H9 (cell line): Measurements from ENCODE around the gene AP3S1. TPM values are rescaled to one million over a fixed set of nuclear protein-coding genes. Genes with fewer than 3 reads are reported as not detected.

Experiments used
- DNase-seq: peaks from one replicate; pipeline ENCODE4 v3.0.0-alpha.2; 2017
- H2AFZ ChIP-seq: one replicate; pipeline ENCODE4 v1.6.1; 2013; ENCODE audit warnings: mild to moderate bottlenecking, low read length, control low read depth, moderate library complexity
- H2AK5ac ChIP-seq: 2 replicates; pipeline ENCODE4 v1.6.1; 2013; ENCODE audit warnings: low read length, control low read depth, mixed read lengths; ENCODE audit not compliant: insufficient read length
- H2BK120ac ChIP-seq: one replicate; pipeline ENCODE4 v1.6.1; 2013; ENCODE audit warnings: low read depth, mild to moderate bottlenecking, low read length, control low read depth, inconsistent platforms; ENCODE audit not compliant: poor library complexity, severe bottlenecking
- H2BK12ac ChIP-seq: 2 replicates; pipeline ENCODE4 v1.6.1; 2013; ENCODE audit warnings: low read length, control low read depth, mixed read lengths, low read depth; ENCODE audit not compliant: insufficient read length
- H2BK15ac ChIP-seq: 2 replicates; pipeline ENCODE4 v1.6.1; 2013; ENCODE audit warnings: low read depth, low read length, control low read depth
- H2BK20ac ChIP-seq: one replicate; pipeline ENCODE4 v1.6.1; 2013; ENCODE audit warnings: low read depth, mild to moderate bottlenecking, low read length, control low read depth, inconsistent platforms; ENCODE audit not compliant: poor library complexity, severe bottlenecking
- H2BK5ac ChIP-seq: 2 replicates; pipeline ENCODE4 v1.6.1; 2013; ENCODE audit warnings: low read length, control low read depth, mixed read lengths; ENCODE audit not compliant: insufficient read length
- H3K14ac ChIP-seq: 2 replicates; pipeline ENCODE4 v1.6.1; 2013; ENCODE audit warnings: low read length, control low read depth; ENCODE audit not compliant: insufficient read depth
- H3K18ac ChIP-seq: 2 replicates; pipeline ENCODE4 v1.6.1; 2013; ENCODE audit warnings: low read depth, mild to moderate bottlenecking, mixed read lengths, low read length, control low read depth; ENCODE audit not compliant: insufficient read length
- H3K23ac ChIP-seq: 2 replicates; pipeline ENCODE4 v1.6.1; 2013; ENCODE audit warnings: low read length, control low read depth, mixed read lengths, low read depth; ENCODE audit not compliant: insufficient read length
- H3K23me2 ChIP-seq: 2 replicates; pipeline ENCODE4 v1.6.1; 2013; ENCODE audit warnings: low read depth, mild to moderate bottlenecking, mixed read lengths, low read length, control low read depth; ENCODE audit not compliant: insufficient read length, poor library complexity, severe bottlenecking
- H3K27ac ChIP-seq: 2 replicates; pipeline ENCODE4 v1.5.1; 2013; ENCODE audit warnings: low read length, control low read depth, mixed read lengths, low read depth; ENCODE audit not compliant: insufficient read length
- H3K27me3 ChIP-seq: 2 replicates; pipeline ENCODE4 v1.6.1; 2013; ENCODE audit warnings: low read length, control low read depth, inconsistent platforms; ENCODE audit not compliant: insufficient read depth
- H3K4ac ChIP-seq: 2 replicates; pipeline ENCODE4 v1.6.1; 2013; ENCODE audit warnings: low read depth, mild to moderate bottlenecking, control low read depth, inconsistent platforms, low read length, moderate library complexity
- H3K4me1 ChIP-seq: 2 replicates; pipeline ENCODE4 v1.6.1; 2013; ENCODE audit warnings: low read length, control low read depth, inconsistent platforms; ENCODE audit not compliant: insufficient read depth
- H3K4me2 ChIP-seq: 2 replicates; pipeline ENCODE4 v1.6.1; 2013; ENCODE audit warnings: low read length, control low read depth, mixed read lengths; ENCODE audit not compliant: insufficient read length, insufficient read depth
- H3K56ac ChIP-seq: 2 replicates; pipeline ENCODE4 v1.6.1; 2013; ENCODE audit warnings: low read depth, mild to moderate bottlenecking, mixed read lengths, low read length, control low read depth; ENCODE audit not compliant: insufficient read length
- H3K79me1 ChIP-seq: 2 replicates; pipeline ENCODE4 v1.6.1; 2013; ENCODE audit warnings: low read depth, mild to moderate bottlenecking, moderate library complexity, low read length, control low read depth, inconsistent platforms; ENCODE audit not compliant: insufficient read depth, poor library complexity, severe bottlenecking
- H3K79me2 ChIP-seq: 2 replicates; pipeline ENCODE4 v1.6.1; 2013; ENCODE audit warnings: low read length, control low read depth, inconsistent platforms; ENCODE audit not compliant: insufficient read depth
- H3K9ac ChIP-seq: 2 replicates; pipeline ENCODE4 v1.6.1; 2013; ENCODE audit warnings: low read length, control low read depth, mixed read lengths; ENCODE audit not compliant: insufficient read length; ENCODE audit errors: extremely low read depth
- H3K9me3 ChIP-seq: one replicate; pipeline ENCODE4 v1.6.1; 2013; ENCODE audit warnings: low read depth, low read length, inconsistent platforms; ENCODE audit not compliant: control insufficient read depth
- H3T11ph ChIP-seq: one replicate; pipeline ENCODE4 v1.6.1; 2013; ENCODE audit warnings: mild to moderate bottlenecking, low read length, control low read depth, inconsistent platforms
- H4K20me1 ChIP-seq: one replicate; pipeline ENCODE4 v1.6.1; 2013; ENCODE audit not compliant: control insufficient read depth, insufficient read length, insufficient read depth
- H4K5ac ChIP-seq: 2 replicates; pipeline ENCODE4 v1.6.1; 2013; ENCODE audit warnings: low read depth, mild to moderate bottlenecking, mixed read lengths, low read length, control low read depth; ENCODE audit not compliant: insufficient read length
- H4K8ac ChIP-seq: replicated peaks from 2 replicates; pipeline ENCODE4 v1.6.1; 2013; ENCODE audit warnings: low read length, control low read depth, mixed read lengths, low read depth; ENCODE audit not compliant: insufficient read length
- H4K91ac ChIP-seq: 2 replicates; pipeline ENCODE4 v1.6.1; 2013; ENCODE audit warnings: low read depth, mild to moderate bottlenecking, moderate library complexity, mixed read lengths, low read length, control low read depth; ENCODE audit not compliant: insufficient read length
- H3K27ac Mint-ChIP-seq, 3 experiments: 2 replicates in 2 of 3; 3 replicates in 1 of 3; pipeline ENCODE4 v1.8.0; 2020 to 2021; ENCODE audit warnings: mixed read lengths in 3 of 3, mild to moderate bottlenecking in 1 of 3, moderate library complexity in 1 of 3
- H3K27me3 Mint-ChIP-seq: 2 replicates; pipeline ENCODE4 v1.8.0; 2021; ENCODE audit warnings: low read depth, mild to moderate bottlenecking, moderate library complexity, mixed read lengths
- H3K36me3 Mint-ChIP-seq, 3 experiments: 2 replicates in 2 of 3; 3 replicates in 1 of 3; pipeline ENCODE4 v1.8.0; 2020 to 2021; ENCODE audit warnings: low read depth in 3 of 3, mixed read lengths in 3 of 3; ENCODE audit not compliant: insufficient read depth in 1 of 3
- H3K4me1 Mint-ChIP-seq, 2 experiments: 2 replicates each; pipeline ENCODE4 v1.8.0; 2020; ENCODE audit warnings: mixed read lengths in 2 of 2
- H3K4me3 Mint-ChIP-seq, 2 experiments: 2 replicates in 1 of 2; 3 replicates in 1 of 2; pipeline ENCODE4 v1.8.0; 2020 to 2021; ENCODE audit warnings: mild to moderate bottlenecking in 2 of 2, mixed read lengths in 2 of 2, moderate library complexity in 1 of 2
- H3K9me3 Mint-ChIP-seq, 2 experiments: 2 replicates in 1 of 2; 3 replicates in 1 of 2; pipeline ENCODE4 v1.8.0; 2020; ENCODE audit warnings: mild to moderate bottlenecking in 2 of 2, mixed read lengths in 2 of 2, moderate library complexity in 1 of 2
- WGBS: extraction: QIAGEN DNeasy Blood & Tissue Kit; methylation state at CpG from one replicate; pipeline ENCODE4 v1.1.7; 2013; ENCODE audit warnings: missing lambda C conversion rate, low lambda C conversion rate, mixed read lengths; ENCODE audit not compliant: insufficient read length; ENCODE audit errors: extremely low coverage; 5-methylcytosine and 5-hydroxymethylcytosine counted together
- total RNA-seq: library from RNA; stranded (reverse); gene quantifications from 2 replicates; pipeline ENCODE4 v1.2.1, GENCODE V29; 2021
- TF ChIP-seq, protein P1 (sequence below): fragments of 200-600 bp; sonication (generic); conservative IDR thresholded peaks from 3 replicates; pipeline ENCODE4 v1.8.0; 2021; ENCODE audit warnings: antibody characterized with exemption, mild to moderate bottlenecking

Gene AP3S1
- total RNA-seq, 1 experiment from 2014 or later = 78.4 TPM

DNA sequence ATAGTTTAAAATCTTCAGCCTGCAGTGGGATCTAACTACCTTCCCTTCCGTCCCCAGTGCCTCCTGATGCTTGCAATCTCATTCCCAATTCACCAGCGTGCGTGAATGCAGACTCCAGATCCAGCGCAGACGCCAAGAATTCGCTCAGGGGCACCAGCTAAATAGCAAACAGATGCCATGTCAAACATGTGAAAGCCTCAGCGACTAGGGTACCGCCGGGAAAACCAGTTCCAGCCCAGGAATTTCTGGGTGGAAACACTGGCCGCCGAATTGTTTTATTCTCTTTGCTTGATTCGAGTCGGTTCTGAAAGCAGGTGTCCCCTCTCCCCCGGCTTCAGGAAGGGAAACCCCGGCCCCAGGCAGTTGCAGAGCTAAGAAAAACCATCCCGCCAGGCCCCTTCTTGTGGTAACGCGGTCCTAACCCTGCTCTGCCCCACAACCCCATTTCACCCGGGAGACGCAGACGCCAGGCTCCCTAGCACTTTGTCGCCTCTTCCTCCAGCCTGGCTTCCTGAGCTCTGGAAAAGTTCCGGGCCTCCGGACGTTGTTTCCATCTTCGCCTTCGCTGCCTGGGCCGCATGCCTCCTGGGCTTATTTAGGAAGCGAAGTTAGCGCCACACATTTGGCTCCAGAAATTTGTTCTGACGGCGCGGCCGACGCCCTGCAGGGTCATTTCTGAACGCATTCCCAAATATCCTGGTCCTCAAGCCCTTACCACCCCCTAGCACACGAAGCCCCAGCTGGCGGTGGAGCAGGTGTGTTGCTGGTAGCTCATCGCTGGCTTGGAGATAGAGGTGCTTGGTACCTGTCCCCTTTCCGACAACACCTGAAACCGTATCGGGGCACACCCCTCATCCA, 119.9 kb downstream of the AP3S1 start:
- Histone ChIP-seq H3K56ac (no peak overlapping the region), H4K20me1 (no peaks in the 10 kb centered on the region), H3K79me2 (no peaks in the 10 kb centered on the region), H3K27me3 (peaks cover 38% of the 10 kb centered on the region), H2BK15ac (no peak overlapping the region), H3K4ac (no peak overlapping the region), H2BK20ac (no peak overlapping the region), H4K91ac (no peak overlapping the region), H3K18ac (no peak overlapping the region), H3K9me3 (no peaks in the 10 kb centered on the region), H4K8ac (no peak overlapping the region), H3K23ac (no peak overlapping the region), H3K23me2 (peaks cover 5% of the 10 kb centered on the region), H3K4me2 (peak overlapping the region; percentile 83), H2AFZ (no peak overlapping the region), H3K14ac (no peak overlapping the region; the same call in 1 of the 2 replicates), H3T11ph (no peak overlapping the region), H2BK12ac (no peak overlapping the region), H2BK5ac (no peak overlapping the region), H2AK5ac (no peak overlapping the region), H2BK120ac (no peak overlapping the region), H3K79me1 (no peaks in the 10 kb centered on the region), H4K5ac (no peak overlapping the region), H3K9ac (no peak overlapping the region), H3K4me1 (no peaks in the 10 kb centered on the region), H3K27ac (no peak overlapping the region)
- Mint-ChIP-seq H3K9me3 (no peaks in the 10 kb centered on the region; a peak in 1 of 5 replicates), H3K4me1 (0 out of 4 replicates have a peak, but pooled peaks cover 0 to 3% of the 10 kb centered on the region in 2 experiments), H3K4me3 (peak overlapping the region in 1 of 2 experiments; percentile 62; a peak in 3 of 5 replicates), H3K27ac (0 out of 7 replicates have a peak overlapping the region, but pooled peaks of 1 of the 3 experiments have one; percentile 17), H3K36me3 (no peaks in the 10 kb centered on the region), H3K27me3 (peaks cover 9% of the 10 kb centered on the region)
- no CpG with 5 or more reads among the region's 42 CpGs for WGBS
- peak; percentile 35 for DNase-seq
- TF ChIP-seq, protein P1, sequence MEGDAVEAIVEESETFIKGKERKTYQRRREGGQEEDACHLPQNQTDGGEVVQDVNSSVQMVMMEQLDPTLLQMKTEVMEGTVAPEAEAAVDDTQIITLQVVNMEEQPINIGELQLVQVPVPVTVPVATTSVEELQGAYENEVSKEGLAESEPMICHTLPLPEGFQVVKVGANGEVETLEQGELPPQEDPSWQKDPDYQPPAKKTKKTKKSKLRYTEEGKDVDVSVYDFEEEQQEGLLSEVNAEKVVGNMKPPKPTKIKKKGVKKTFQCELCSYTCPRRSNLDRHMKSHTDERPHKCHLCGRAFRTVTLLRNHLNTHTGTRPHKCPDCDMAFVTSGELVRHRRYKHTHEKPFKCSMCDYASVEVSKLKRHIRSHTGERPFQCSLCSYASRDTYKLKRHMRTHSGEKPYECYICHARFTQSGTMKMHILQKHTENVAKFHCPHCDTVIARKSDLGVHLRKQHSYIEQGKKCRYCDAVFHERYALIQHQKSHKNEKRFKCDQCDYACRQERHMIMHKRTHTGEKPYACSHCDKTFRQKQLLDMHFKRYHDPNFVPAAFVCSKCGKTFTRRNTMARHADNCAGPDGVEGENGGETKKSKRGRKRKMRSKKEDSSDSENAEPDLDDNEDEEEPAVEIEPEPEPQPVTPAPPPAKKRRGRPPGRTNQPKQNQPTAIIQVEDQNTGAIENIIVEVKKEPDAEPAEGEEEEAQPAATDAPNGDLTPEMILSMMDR = no peak
